GM23338 (cell line): ENCODE data around the gene MED13. TPM values are rescaled to one million over a fixed set of nuclear protein-coding genes. Genes with fewer than 3 reads are reported as not detected.

ENCODE experiments used
- ATAC-seq: fragments of 200-7000 bp; cut with Tn5 transposase; 3 replicates; pipeline ENCODE4 v1.9.1; 2020
- DNase-seq: peaks from one replicate; pipeline ENCODE4 v3.0.0-alpha.2; 2015; ENCODE audit warnings: low spot score
- H2AFZ ChIP-seq: fragments of 200-600 bp; sonication (generic); 2 replicates; pipeline ENCODE4 v1.8.0; 2016; ENCODE audit warnings: antibody characterized with exemption, mild to moderate bottlenecking, moderate library complexity
- H3F3A ChIP-seq: fragments of 200-600 bp; sonication (generic); replicated peaks from 2 replicates; pipeline ENCODE4 v1.8.0; 2017; ENCODE audit warnings: antibody characterized with exemption, mixed run types, low read depth
- H3K27ac ChIP-seq: fragments of 200-600 bp; sonication (generic); 2 replicates; pipeline ENCODE4 v1.6.1; 2016; ENCODE audit warnings: low read depth
- H3K27me3 ChIP-seq: fragments of 200-600 bp; sonication (generic); 2 replicates; pipeline ENCODE4 v1.8.0; 2016; ENCODE audit warnings: mild to moderate bottlenecking, mixed run types, moderate library complexity; ENCODE audit not compliant: insufficient read depth
- H3K36me3 ChIP-seq: fragments of 200-600 bp; sonication (generic); 2 replicates; pipeline ENCODE4 v1.8.0; 2016; ENCODE audit warnings: mild to moderate bottlenecking; ENCODE audit not compliant: insufficient read depth
- H3K4me1 ChIP-seq: fragments of 200-600 bp; sonication (generic); 2 replicates; pipeline ENCODE4 v1.8.0; 2016; ENCODE audit warnings: mild to moderate bottlenecking, moderate library complexity; ENCODE audit not compliant: insufficient read depth
- H3K4me2 ChIP-seq: fragments of 200-600 bp; sonication (generic); 2 replicates; pipeline ENCODE4 v1.7.1; 2017; ENCODE audit warnings: mixed run types
- H3K4me3 ChIP-seq: fragments of 200-600 bp; sonication (generic); 2 replicates; pipeline ENCODE4 v1.6.1; 2016; ENCODE audit warnings: mixed run types
- H3K79me2 ChIP-seq: fragments of 200-600 bp; sonication (generic); replicated peaks from 2 replicates; pipeline ENCODE4 v1.8.0; 2017; ENCODE audit warnings: mild to moderate bottlenecking; ENCODE audit not compliant: insufficient read depth
- H3K9me2 ChIP-seq: fragments of 200-600 bp; sonication (generic); 2 replicates; pipeline ENCODE4 v1.8.0; 2017; ENCODE audit not compliant: insufficient read depth
- H4K20me1 ChIP-seq: fragments of 200-600 bp; sonication (generic); replicated peaks from 2 replicates; pipeline ENCODE4 v1.8.0; 2017; ENCODE audit warnings: mild to moderate bottlenecking; ENCODE audit not compliant: insufficient read depth
- H3K27ac Mint-ChIP-seq: 2 replicates; pipeline ENCODE4 v1.8.0; 2020; ENCODE audit warnings: inconsistent platforms, mild to moderate bottlenecking, moderate library complexity, mixed read lengths
- H3K27me3 Mint-ChIP-seq: 3 replicates; pipeline ENCODE4 v1.8.0; 2022; ENCODE audit warnings: low read depth, mild to moderate bottlenecking, moderate library complexity, mixed read lengths, inconsistent platforms; ENCODE audit not compliant: insufficient read depth, poor library complexity
- H3K36me3 Mint-ChIP-seq: 3 replicates; pipeline ENCODE4 v1.8.0; 2021; ENCODE audit warnings: low read depth, mild to moderate bottlenecking, inconsistent platforms, moderate library complexity, mixed read lengths
- H3K4me1 Mint-ChIP-seq: 3 replicates; pipeline ENCODE4 v1.8.0; 2020; ENCODE audit warnings: mild to moderate bottlenecking, inconsistent platforms, mixed read lengths
- H3K4me3 Mint-ChIP-seq: 3 replicates; pipeline ENCODE4 v1.8.0; 2021; ENCODE audit warnings: moderate library complexity, mild to moderate bottlenecking, inconsistent platforms, mixed read lengths
- H3K9me3 Mint-ChIP-seq: 3 replicates; pipeline ENCODE4 v1.8.0; 2020; ENCODE audit warnings: moderate library complexity, mild to moderate bottlenecking, inconsistent platforms, mixed read lengths
- CREB1 ChIP-seq: fragments of 250-450 bp; sonication (Bioruptor Pico); IDR thresholded peaks from 2 replicates; pipeline ENCODE4 v1.5.0; 2020; ENCODE audit warnings: low read depth, mild to moderate bottlenecking, moderate library complexity
- CTCF ChIP-seq, 2 experiments: fragments of 200-600 bp in 1 of 2; sonication (generic) in 1 of 2; conservative IDR thresholded peaks; 2 replicates each; pipeline versions ENCODE4 v1.5.1 to v1.6.1; 2016 to 2017; ENCODE audit warnings: antibody characterized with exemption in 2 of 2, low read depth in 2 of 2, mild to moderate bottlenecking in 2 of 2, moderate library complexity in 1 of 2
- ETS1 ChIP-seq: IDR thresholded peaks from 2 replicates; pipeline ENCODE4 v1.6.1; 2016; ENCODE audit warnings: antibody characterized with exemption
- EZH2phosphoT487 ChIP-seq: fragments of 200-600 bp; sonication (generic); IDR thresholded peaks from one replicate; pipeline ENCODE4 v1.8.1; 2018; ENCODE audit warnings: antibody characterized with exemption; ENCODE audit not compliant: unreplicated experiment
- JUNB ChIP-seq: IDR thresholded peaks from one replicate; pipeline ENCODE4 v1.6.1; 2016; ENCODE audit warnings: antibody characterized with exemption; ENCODE audit not compliant: unreplicated experiment
- NANOG ChIP-seq: IDR thresholded peaks from 2 replicates; pipeline ENCODE4 v1.6.1; 2016; ENCODE audit warnings: antibody characterized with exemption, borderline replicate concordance
- POLR2AphosphoS5 ChIP-seq: IDR thresholded peaks from 2 replicates; pipeline ENCODE4 v1.6.1; 2016; ENCODE audit warnings: antibody characterized with exemption, low read depth
- REST ChIP-seq: IDR thresholded peaks from one replicate; pipeline ENCODE4 v1.6.1; 2018; ENCODE audit warnings: antibody characterized with exemption; ENCODE audit not compliant: unreplicated experiment
- STAT1 ChIP-seq: IDR thresholded peaks from one replicate; pipeline ENCODE4 v1.6.1; 2016; ENCODE audit warnings: antibody characterized with exemption; ENCODE audit not compliant: unreplicated experiment
- ZNF114 ChIP-seq: fragments of 250-450 bp; sonication (Bioruptor Pico); IDR thresholded peaks from 2 replicates; pipeline ENCODE4 v1.5.0; 2020; ENCODE audit warnings: mild to moderate bottlenecking, moderate library complexity
- ZNF331 ChIP-seq: fragments of 250-450 bp; sonication (Bioruptor Pico); IDR thresholded peaks from 2 replicates; pipeline ENCODE4 v1.5.0; 2020; ENCODE audit warnings: low read depth, mild to moderate bottlenecking, moderate library complexity
- ZNF462 ChIP-seq: fragments of 250-450 bp; sonication (Bioruptor Pico); IDR thresholded peaks from 2 replicates; pipeline ENCODE4 v1.5.0; 2020; ENCODE audit warnings: mild to moderate bottlenecking, moderate library complexity
- long read RNA-seq: library from polyadenylated mRNA; unstranded; transcript quantifications from one replicate; pipeline ENCODE4 v2.0.0, GENCODE V29; 2020; ENCODE audit not compliant: unreplicated experiment
- polyA plus RNA-seq: library from polyadenylated mRNA; unstranded; fragments of >200 nt; fragmentation: Nextera tagmentation; extraction: Ambion mirVana; gene quantifications from 2 replicates; pipeline ENCODE4 v1.2.1, GENCODE V29; 2016
- total RNA-seq: library from RNA; depleted of rRNA; stranded (reverse); fragments of >200 nt; shearing (Covaris generic); gene quantifications from 2 replicates; pipeline ENCODE4 v1.2.3, GENCODE V29; 2014; rRNA removed

MED13 gene
- total RNA-seq = 45.8 and 47.1 TPM in 2 replicates
- polyA plus RNA-seq = 11.8 and 13.0 TPM in 2 replicates
- long read RNA-seq = 0 reads

- H3K27me3 ChIP-seq = no peaks in the 10 kb centered on the region
- H3K4me1 ChIP-seq = peaks cover 31% of the 10 kb centered on the region
- H3K9me2 ChIP-seq = no peaks in the 10 kb centered on the region
- Mint-ChIP-seq H3K27me3 (peaks cover 2% of the 10 kb centered on the region), H3K4me1 (peaks cover 36% of the 10 kb centered on the region), H3K36me3 (peaks cover 26% of the 10 kb centered on the region), H3K4me3 (peak within 1 kb of the TSS; percentile 96), H3K9me3 (no peaks in the 10 kb centered on the region), H3K27ac (peak within 1 kb of the TSS; percentile 99)
- ATAC-seq (peak; percentile 48), DNase-seq (peak; percentile 64)
- peaks cover 23% of the 10 kb centered on the region for H4K20me1 ChIP-seq
- H2AFZ ChIP-seq = peak within 1 kb of the TSS; percentile 57; the same call in 1 of the 2 replicates
- H3F3A ChIP-seq = no peaks in the 10 kb centered on the region
- H3K79me2 ChIP-seq = peaks cover 50% of the 10 kb centered on the region
- peak within 1 kb of the TSS; percentile 93 for H3K4me3 ChIP-seq
- H3K27ac ChIP-seq = peak within 1 kb of the TSS; percentile 99
- H3K36me3 ChIP-seq = peaks cover 8% of the 10 kb centered on the region; the same call in 1 of the 2 replicates
- H3K4me2 ChIP-seq = peak within 1 kb of the TSS; percentile 99
- TF ChIP-seq ZNF114 (CRISPR knock-in tag) = no peak
- TF ChIP-seq CTCF (conservative IDR thresholded peaks at IDR 0.05; ENCODE audit: low read depth in 2 of 2) = no peak
- no peak for TF ChIP-seq CREB1 (CRISPR knock-in tag)
- no peak for TF ChIP-seq REST
- TF ChIP-seq ETS1 = no peak
- no peak for TF ChIP-seq POLR2AphosphoS5
- TF ChIP-seq ZNF331 (CRISPR knock-in tag) = no peak
- TF ChIP-seq JUNB = no peak
- no peak for TF ChIP-seq NANOG
- no peak for TF ChIP-seq STAT1
- no peak for TF ChIP-seq EZH2phosphoT487
- TF ChIP-seq ZNF462 (CRISPR knock-in tag) = no peak
Observed at GRCh38 chr17:62064791-62065563, at the start of gene MED13. MED13 (minus strand) TSS chr17:62065278; CDS start chr17:62065205, 73 bp downstream.
